Hippocampal formation (tissue), 2 donors: ENCODE data around the gene AVPR2.

Source experiments
- DNase-seq, 2 donors: peaks; one replicate each; lab custom pipeline; 2025; lab: John Stamatoyannopoulos, UW

The AVPR2 gene

GRCh38 chrX:153871451-153871850 is 33.0 kb upstream of the AVPR2 start:
- no peak for DNase-seq

- DNase-seq: no peak
Measured at GRCh38 chrX:153871946-153872878, 32.3 kb upstream of the AVPR2 start.

DNA sequence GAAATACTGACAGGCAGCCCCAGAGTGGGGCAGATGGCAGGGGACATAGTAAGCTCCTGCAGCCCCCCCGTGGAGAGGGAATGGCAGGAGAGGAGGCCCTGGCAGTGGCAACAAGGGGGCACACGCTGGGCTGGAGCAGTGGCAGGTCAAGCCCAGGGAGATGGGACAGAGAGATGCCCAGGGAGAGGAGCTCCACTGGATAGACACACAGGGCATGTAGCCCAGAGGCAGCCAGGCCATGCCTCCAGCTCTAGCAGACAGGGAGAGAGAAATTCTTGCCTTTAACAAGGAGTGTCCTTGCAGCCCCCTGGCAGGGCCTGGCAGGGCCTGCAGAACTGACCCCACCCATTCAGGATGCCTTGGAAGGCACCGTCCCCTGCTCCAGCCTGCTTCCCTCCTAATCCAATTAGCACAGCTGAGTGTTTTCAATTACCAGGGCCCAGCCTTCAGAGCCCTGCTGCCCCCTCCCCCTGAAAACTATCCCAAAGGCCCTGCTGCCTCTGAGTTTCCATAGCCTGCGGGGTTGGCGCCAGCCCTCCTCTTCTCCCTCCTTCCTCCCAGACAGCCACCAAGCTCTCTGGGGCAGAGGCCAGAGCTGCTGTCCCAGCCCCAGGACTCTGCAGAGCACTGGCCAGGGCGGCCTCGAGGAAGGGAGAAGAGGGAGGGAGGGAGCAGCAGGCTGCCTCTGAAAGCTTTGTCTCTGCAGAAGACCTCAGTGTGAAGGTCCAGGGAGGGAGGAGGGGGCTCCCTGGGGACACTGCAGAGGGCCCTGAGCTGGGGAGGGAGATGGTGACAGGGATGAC is 31.0 kb upstream of the AVPR2 start:
- no peak for DNase-seq

GRCh38 chrX:153874085-153874365 is 30.4 kb upstream of the AVPR2 start:
- no peak for DNase-seq

DNA sequence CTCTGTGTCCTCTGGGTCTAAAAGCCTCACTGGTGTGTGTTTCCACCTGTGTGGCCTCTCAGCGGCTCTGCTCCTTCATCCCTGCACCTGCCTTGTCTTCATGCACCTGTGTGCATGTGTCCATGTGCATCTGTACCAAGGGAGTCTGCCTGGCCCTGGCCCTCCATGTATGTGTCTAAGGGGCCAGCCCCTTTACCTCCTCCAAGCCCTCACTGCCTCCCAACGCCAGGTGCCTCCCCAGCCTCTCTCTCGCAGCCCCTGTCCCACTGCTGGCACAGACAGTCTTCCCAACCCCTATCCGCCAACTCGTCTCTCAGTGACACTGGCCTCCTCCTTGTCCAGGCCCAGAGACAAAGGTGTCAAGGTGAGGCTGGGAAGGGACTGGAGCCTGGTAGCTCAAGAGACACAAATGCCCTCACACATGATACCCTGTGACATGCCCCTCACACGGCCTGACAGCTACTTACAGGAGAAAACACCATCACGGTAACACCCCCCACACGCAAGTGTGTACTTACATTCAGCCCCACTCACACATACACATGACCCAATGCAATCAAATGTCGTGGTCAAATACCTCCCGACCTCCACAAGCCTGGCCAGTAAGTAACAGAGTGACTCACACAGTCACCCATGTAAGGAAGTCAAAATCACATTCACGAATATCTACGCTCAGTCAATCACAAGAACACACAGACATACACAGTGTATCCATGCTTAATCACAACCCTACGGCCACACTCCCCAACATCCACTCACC is 29.9 kb upstream of the AVPR2 start:
- DNase-seq: no peak

DNA sequence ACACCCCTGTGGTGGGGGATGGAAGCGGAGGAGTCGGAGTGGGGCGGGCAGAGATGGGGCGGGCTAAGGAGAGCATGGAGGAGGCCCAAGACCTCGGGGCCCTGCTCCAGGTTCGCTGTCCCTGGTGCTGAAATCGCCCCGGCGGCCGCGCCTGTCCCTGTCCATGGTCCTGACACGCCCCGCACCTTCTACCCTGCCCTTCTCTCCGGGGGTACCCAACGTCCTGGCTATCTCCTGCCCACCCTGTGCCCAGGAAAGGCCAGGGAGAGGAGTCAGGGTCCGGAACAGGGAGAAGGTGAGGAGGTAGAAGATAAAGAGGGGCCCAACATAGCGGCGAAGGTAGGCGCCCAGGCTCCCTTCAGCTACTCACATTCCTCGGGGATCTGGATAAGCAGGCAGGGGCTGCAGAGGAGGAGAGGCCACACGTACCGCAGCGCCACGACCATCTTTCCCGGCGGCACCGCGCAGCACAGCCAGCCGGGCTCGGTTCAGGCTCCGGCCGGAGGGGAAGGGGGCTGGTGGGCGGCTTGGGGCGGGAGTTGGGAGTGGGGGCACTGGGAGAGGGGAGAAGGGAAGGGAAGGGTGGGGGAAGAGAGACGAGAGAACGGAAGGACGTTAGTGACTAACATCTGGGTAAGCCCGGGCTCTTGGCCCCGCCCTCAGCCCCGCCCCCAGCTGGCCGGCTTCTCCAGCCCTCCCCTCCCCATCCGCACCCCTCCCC is 28.9 kb upstream of the AVPR2 start:
- peak in 1 of 2 donors; percentile 6 for DNase-seq

GRCh38 chrX:153876112-153876491 is 28.4 kb upstream of the AVPR2 start:
- DNase-seq: no peak

DNA sequence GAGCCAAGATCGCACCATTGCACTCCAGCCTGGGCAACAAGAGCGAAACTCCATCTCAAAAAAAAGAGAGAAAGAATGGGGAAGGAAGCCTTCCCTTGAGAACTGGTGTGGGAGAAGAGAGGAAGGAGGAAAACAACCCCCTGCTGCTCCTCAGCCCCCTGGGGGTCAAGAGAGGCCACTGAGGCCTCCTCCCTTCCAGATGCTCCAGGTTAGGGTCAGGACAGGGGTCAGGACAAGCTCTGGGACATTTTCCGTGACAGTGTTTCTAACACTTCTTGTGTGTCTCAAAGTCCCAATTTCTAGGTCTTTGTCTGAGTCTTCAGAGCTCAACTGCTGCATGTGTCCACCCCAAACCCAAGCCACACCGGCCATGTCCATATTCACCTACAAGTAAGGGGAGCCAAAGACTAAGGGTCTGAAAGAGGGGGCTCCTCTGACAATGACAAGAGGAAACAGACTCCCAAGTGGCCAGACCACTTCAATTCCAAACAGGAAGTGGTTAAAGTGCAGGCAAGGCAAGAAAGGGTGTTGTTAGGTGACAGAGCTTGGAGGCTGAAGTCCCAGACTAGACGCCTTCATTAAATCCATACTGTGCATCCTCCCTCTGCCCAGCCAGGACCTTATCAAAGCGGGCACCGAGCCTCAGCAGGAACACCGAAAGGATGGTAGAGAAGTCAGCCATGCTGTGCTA is 26.8 kb upstream of the AVPR2 start:
- DNase-seq: no peak

- DNase-seq: no peak
Measured at GRCh38 chrX:153878345-153878744, 26.1 kb upstream of the AVPR2 start.

- no peak for DNase-seq
Measured at GRCh38 chrX:153878969-153879653, 25.4 kb upstream of the AVPR2 start.

DNA sequence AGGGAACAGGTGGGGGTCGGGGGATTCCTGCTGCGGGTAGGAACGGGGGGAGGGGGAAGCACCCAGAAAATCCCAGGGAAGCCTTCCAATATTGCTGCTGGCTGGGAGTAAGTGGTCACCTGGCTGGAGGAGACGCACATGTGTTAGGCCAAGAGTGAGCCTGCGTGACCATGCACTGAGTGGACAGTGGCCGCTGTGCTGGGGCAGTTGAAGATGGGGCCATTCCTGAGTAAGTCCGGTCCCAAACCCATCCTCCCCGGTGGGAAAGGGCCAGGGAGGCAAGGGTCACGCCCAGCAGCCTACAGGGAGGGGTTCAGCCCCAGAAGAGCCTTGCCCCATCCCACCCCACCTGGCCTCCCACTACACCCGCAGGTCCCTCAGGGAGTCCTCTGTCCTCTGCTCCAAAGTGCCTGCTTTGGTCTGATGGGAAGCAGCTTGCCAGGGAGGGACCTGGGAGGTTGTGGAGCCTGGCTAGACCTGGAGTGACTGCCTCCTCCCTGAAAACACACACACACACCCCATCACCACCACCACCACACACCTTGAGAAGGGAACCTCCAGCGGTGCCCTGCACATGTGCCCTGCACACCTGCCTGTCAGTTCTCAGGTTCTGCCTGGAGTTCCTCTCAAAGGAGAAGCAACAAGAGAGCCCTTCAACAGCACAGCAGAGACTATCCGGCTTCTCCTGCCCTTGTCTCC is 24.6 kb upstream of the AVPR2 start:
- no peak for DNase-seq

- no peak for DNase-seq
Measured at GRCh38 chrX:153880440-153880815, 24.0 kb upstream of the AVPR2 start.

- DNase-seq: no peak
Measured at GRCh38 chrX:153881281-153881680, 23.2 kb upstream of the AVPR2 start.

DNA sequence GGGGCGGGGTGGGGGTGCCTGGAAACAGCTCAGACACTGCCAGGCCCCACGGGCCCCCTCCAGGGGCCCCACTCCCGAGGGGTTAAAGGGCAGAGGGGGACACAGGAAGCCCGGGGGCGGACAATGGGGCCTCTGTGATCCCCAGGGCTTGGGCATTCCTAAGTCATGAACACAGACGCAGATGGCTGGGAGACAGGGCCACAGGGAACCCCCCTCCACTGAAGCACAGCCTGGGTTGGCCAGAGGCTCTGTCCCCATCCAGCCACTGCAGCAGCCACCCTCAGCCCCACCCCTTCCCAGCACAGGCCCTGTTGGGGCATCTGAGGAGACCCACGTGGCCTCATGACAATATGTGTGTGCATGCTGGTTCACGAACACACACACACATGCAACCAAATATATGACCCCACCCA is 22.4 kb upstream of the AVPR2 start:
- DNase-seq: no peak

DNA sequence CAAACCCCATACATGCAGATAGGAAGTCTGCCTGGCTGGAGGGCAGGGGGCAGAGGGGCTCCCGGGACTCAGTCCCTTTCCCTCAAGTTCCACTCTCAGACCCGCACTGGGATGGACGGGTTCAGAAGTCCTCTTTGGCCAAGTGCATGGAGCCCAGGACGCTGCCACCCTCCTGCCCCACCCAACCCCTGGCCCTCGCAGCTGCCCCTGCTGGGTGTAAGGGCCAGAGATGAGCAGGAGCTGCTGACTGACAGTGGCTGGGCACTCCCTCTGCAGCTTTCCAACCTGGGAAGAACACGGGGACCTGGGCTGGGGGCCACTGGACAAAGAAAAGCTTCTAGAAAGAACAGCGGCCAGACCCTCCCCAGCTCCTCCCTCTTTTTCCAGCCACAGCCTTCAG is 21.9 kb upstream of the AVPR2 start:
- no peak for DNase-seq

GRCh38 chrX:153883163-153883843 is 21.2 kb upstream of the AVPR2 start:
- no peak for DNase-seq

DNA sequence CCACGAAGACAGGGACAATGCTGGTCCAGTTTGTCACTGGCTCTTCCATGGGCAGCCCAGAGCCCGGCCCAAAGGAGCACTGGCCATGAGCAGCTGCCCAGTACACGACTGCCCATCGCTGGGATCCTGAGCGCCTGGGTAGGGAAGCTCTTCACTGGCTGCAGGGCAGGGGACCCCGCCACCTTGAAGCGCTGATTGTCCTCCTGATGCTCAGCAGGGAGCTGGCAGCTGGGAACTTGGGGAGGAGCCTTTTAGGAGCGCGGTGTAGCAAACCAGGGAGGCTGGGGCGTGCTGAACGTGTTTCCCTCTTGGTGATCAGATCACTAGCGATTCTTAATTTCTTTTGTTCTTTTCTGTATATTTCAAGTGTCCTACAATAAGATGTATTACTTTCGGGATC is 20.3 kb upstream of the AVPR2 start:
- DNase-seq: no peak

- DNase-seq: no peak
Measured at GRCh38 chrX:153884590-153884989, 19.9 kb upstream of the AVPR2 start.

DNA sequence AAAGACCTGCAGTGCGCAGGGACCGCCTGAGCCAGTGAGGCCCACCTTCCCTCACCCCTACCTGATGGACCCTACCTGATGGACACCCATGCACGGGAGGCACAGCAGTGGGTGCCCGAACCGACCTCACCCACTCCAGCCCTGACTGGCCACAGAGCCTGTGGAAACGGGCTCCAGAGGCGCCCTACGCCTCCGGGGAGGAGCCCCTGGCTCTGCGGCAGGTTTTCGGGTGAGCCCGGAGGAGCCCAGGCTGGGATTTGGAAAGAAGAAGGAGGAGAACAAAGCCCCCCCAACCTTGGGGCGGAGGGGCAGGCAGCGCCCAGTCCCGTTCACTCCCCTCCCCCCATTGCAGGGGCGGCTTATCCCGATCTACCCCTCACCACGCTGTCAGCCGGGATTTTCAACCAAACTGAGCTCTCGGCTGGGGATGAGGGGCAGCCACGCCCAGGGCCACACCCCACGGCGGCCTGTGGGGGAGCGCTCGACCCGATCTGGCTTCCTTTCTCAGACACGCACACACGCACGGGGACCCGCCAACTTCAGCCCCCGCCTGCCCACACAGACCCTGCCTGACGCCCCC is 19.2 kb upstream of the AVPR2 start:
- DNase-seq: no peak
